H1 (cell line): ENCODE results near the gene INO80C. TPM values are rescaled to one million over a fixed set of nuclear protein-coding genes. Genes with fewer than 3 reads are reported as not detected.

Experiments used
- CTCF ChIA-PET: fragments of 300-600 bp; sonication (Branson Sonifier 250); formaldehyde crosslinking; loops from one replicate; lab custom pipeline; 2021; ENCODE audit not compliant: partially characterized antibody; lab: Charles Lee
- POLR2A ChIA-PET: fragments of 300-600 bp; sonication (Branson Sonifier 250); formaldehyde crosslinking; loops from one replicate; lab custom pipeline; 2021; ENCODE audit warnings: inconsistent platforms; ENCODE audit not compliant: partially characterized antibody; lab: Charles Lee
- DNase-seq, 2 experiments: peaks; one replicate each; pipeline versions ENCODE4 v3.0.0 to v3.0.0-alpha.2; 2010 to 2022; ENCODE audit warnings: low spot score in 2 of 2, low read depth in 1 of 2, mixed read lengths in 1 of 2
- FAIRE-seq: peaks from 2 replicates; lab custom pipeline; 2011; peaks lifted over from hg19 to GRCh38; lab: Jason Lieb, UNC
- H2AFZ ChIP-seq: 2 replicates; pipeline ENCODE4 v1.8.1; 2012; ENCODE audit warnings: low read length, inconsistent platforms
- H2AK5ac ChIP-seq: 2 replicates; pipeline ENCODE4 v1.6.1; 2013; ENCODE audit warnings: low read depth, low read length
- H2BK120ac ChIP-seq: replicated peaks from 2 replicates; pipeline ENCODE3; 2013; ENCODE audit warnings: low read depth, low read length, inconsistent platforms
- H2BK12ac ChIP-seq: 2 replicates; pipeline ENCODE4 v1.6.1; 2013; ENCODE audit warnings: low read depth, low read length
- H2BK15ac ChIP-seq: 2 replicates; pipeline ENCODE4 v1.6.1; 2013; ENCODE audit warnings: low read length
- H2BK20ac ChIP-seq: 2 replicates; pipeline ENCODE4 v1.6.1; 2013; ENCODE audit warnings: low read length
- H2BK5ac ChIP-seq: 2 replicates; pipeline ENCODE4 v1.6.1; 2013; ENCODE audit warnings: low read depth, low read length
- H3K14ac ChIP-seq: 2 replicates; pipeline ENCODE4 v1.6.1; 2013; ENCODE audit warnings: inconsistent platforms; ENCODE audit not compliant: insufficient read length
- H3K18ac ChIP-seq: 2 replicates; pipeline ENCODE4 v1.6.1; 2013; ENCODE audit warnings: low read length; ENCODE audit errors: extremely low read depth
- H3K23ac ChIP-seq: 2 replicates; pipeline ENCODE4 v1.6.1; 2013; ENCODE audit warnings: inconsistent platforms; ENCODE audit not compliant: insufficient read length
- H3K23me2 ChIP-seq: 2 replicates; pipeline ENCODE4 v1.6.1; 2013; ENCODE audit warnings: low read depth, low read length
- H3K27ac ChIP-seq: 2 replicates; pipeline ENCODE4 v1.6.1; 2011; ENCODE audit warnings: low read depth, low read length, inconsistent platforms
- H3K27me3 ChIP-seq, 4 experiments: replicated peaks in 1 of 4; 1 replicate in 1 of 4; 2 replicates in 3 of 4; pipeline versions ENCODE4 v1.6.1 to v1.8.1; 2011 to 2013; ENCODE audit warnings: low read length in 3 of 4, mild to moderate bottlenecking in 3 of 4, inconsistent platforms in 2 of 4, mixed read lengths in 2 of 4, moderate library complexity in 1 of 4; ENCODE audit not compliant: control insufficient read depth in 3 of 4, insufficient read depth in 3 of 4; ENCODE audit errors: extremely low read depth in 1 of 4
- H3K36me3 ChIP-seq, 4 experiments: 2 replicates each; pipeline versions ENCODE4 v1.6.1 to v1.8.1; 2011 to 2013; ENCODE audit warnings: mild to moderate bottlenecking in 4 of 4, low read length in 3 of 4, moderate library complexity in 2 of 4, control low read depth in 1 of 4, inconsistent platforms in 1 of 4; ENCODE audit not compliant: insufficient read depth in 4 of 4, control insufficient read depth in 2 of 4
- H3K4ac ChIP-seq: replicated peaks from 2 replicates; pipeline ENCODE3; 2013; ENCODE audit warnings: low read length, low read depth, mixed read lengths, inconsistent platforms; ENCODE audit not compliant: insufficient read length
- H3K4me1 ChIP-seq, 4 experiments: replicated peaks in 1 of 4; 1 replicate in 1 of 4; 2 replicates in 3 of 4; pipeline versions ENCODE4 v1.6.1 to v1.8.1; 2011 to 2013; ENCODE audit warnings: low read length in 3 of 4, inconsistent platforms in 2 of 4, mixed read lengths in 1 of 4; ENCODE audit not compliant: insufficient read depth in 4 of 4, control insufficient read depth in 3 of 4
- H3K4me2 ChIP-seq, 2 experiments: 2 replicates each; pipeline versions ENCODE4 v1.6.1 to v1.8.1; 2011 to 2013; ENCODE audit warnings: low read depth in 2 of 2, low read length in 2 of 2, control low read depth in 1 of 2, inconsistent platforms in 1 of 2, mild to moderate bottlenecking in 1 of 2; ENCODE audit not compliant: insufficient read depth in 1 of 2
- H3K4me3 ChIP-seq, 4 experiments: fragments of 200-600, 300-600 bp in 1 of 4; sonication (generic), shearing (Covaris generic), sonication (Bioruptor Twin) in 1 of 4; 2 replicates each; pipeline versions ENCODE4 v1.5.1 to v1.8.1; 2011 to 2016; ENCODE audit warnings: low read length in 4 of 4, low read depth in 3 of 4, control low read depth in 2 of 4, inconsistent platforms in 2 of 4, mild to moderate bottlenecking in 2 of 4, mixed read lengths in 1 of 4, moderate library complexity in 1 of 4; ENCODE audit not compliant: insufficient read depth in 2 of 4; ENCODE audit errors: extremely low read depth in 1 of 4
- H3K56ac ChIP-seq: replicated peaks from 2 replicates; pipeline ENCODE3; 2013; ENCODE audit warnings: low read depth, mild to moderate bottlenecking, mixed read lengths, low read length, inconsistent platforms; ENCODE audit not compliant: insufficient read length
- H3K79me1 ChIP-seq: 2 replicates; pipeline ENCODE4 v1.6.1; 2013; ENCODE audit warnings: low read depth, low read length, control low read depth
- H3K79me2 ChIP-seq, 2 experiments: 2 replicates each; pipeline versions ENCODE4 v1.6.1 to v1.8.1; 2012 to 2013; ENCODE audit warnings: low read length in 2 of 2, mild to moderate bottlenecking in 2 of 2, inconsistent platforms in 1 of 2; ENCODE audit not compliant: insufficient read depth in 2 of 2, control insufficient read depth in 1 of 2
- H3K9ac ChIP-seq, 4 experiments: replicated peaks in 1 of 4; 1 replicate in 1 of 4; 2 replicates in 3 of 4; pipeline versions ENCODE4 v1.6.1 to v1.8.1; 2011 to 2013; ENCODE audit warnings: low read depth in 3 of 4, low read length in 3 of 4, control low read depth in 2 of 4, mild to moderate bottlenecking in 2 of 4, moderate library complexity in 2 of 4, inconsistent platforms in 1 of 4; ENCODE audit errors: extremely low read depth in 1 of 4
- H3K9me3 ChIP-seq, 2 experiments: 2 replicates each; pipeline versions ENCODE4 v1.6.1 to v1.8.1; 2012 to 2013; ENCODE audit warnings: mild to moderate bottlenecking in 2 of 2, moderate library complexity in 2 of 2, control low read depth in 1 of 2, inconsistent platforms in 1 of 2, low read depth in 1 of 2, low read length in 1 of 2, mixed read lengths in 1 of 2; ENCODE audit not compliant: insufficient read depth in 2 of 2
- H4K20me1 ChIP-seq, 2 experiments: replicated peaks in 1 of 2; 2 replicates each; pipeline versions ENCODE3 to v1.8.1; 2011 to 2013; ENCODE audit warnings: inconsistent platforms in 2 of 2, low read length in 2 of 2, mild to moderate bottlenecking in 1 of 2; ENCODE audit not compliant: insufficient read depth in 2 of 2, control insufficient read depth in 1 of 2
- H4K5ac ChIP-seq: 2 replicates; pipeline ENCODE4 v1.6.1; 2013; ENCODE audit warnings: low read length, low read depth, mixed read lengths, inconsistent platforms; ENCODE audit not compliant: insufficient read length
- H4K8ac ChIP-seq: 2 replicates; pipeline ENCODE4 v1.8.0; 2013; ENCODE audit warnings: mild to moderate bottlenecking, moderate library complexity, low read length, inconsistent platforms; ENCODE audit not compliant: insufficient read depth; ENCODE audit errors: extremely low read depth
- H4K91ac ChIP-seq: replicated peaks from 2 replicates; pipeline ENCODE3; 2013; ENCODE audit warnings: low read length, mixed read lengths, inconsistent platforms; ENCODE audit not compliant: insufficient read length
- CEBPB ChIP-seq: IDR thresholded peaks from 2 replicates; pipeline ENCODE4 v1.6.1; 2012; ENCODE audit warnings: low read depth, low read length
- CHD1 ChIP-seq: IDR thresholded peaks from 2 replicates; pipeline ENCODE4 v1.6.1; 2012; ENCODE audit warnings: low read depth, low read length, improper control_type of control experiment
- CHD2 ChIP-seq: IDR thresholded peaks from 2 replicates; pipeline ENCODE4 v1.6.1; 2012; ENCODE audit warnings: low read length, improper control_type of control experiment
- CTBP2 ChIP-seq: IDR thresholded peaks from 2 replicates; pipeline ENCODE4 v1.7.0; 2011; ENCODE audit warnings: borderline replicate concordance, mild to moderate bottlenecking, moderate library complexity, mixed read lengths, low read length; ENCODE audit not compliant: insufficient read depth, insufficient read length
- EGR1 ChIP-seq: IDR thresholded peaks from 2 replicates; pipeline ENCODE4 v1.6.1; 2011; ENCODE audit warnings: low read depth, low read length, borderline replicate concordance
- GABPA ChIP-seq: IDR thresholded peaks from 2 replicates; pipeline ENCODE4 v1.6.1; 2011; ENCODE audit warnings: mild to moderate bottlenecking, low read length, moderate library complexity, borderline replicate concordance; ENCODE audit not compliant: insufficient read depth
- NRF1 ChIP-seq: IDR thresholded peaks from 2 replicates; pipeline ENCODE4 v1.6.1; 2011; ENCODE audit warnings: mild to moderate bottlenecking, low read depth, low read length, improper control_type of control experiment
- SAP30 ChIP-seq: fragments of 300-600 bp; sonication (generic); IDR thresholded peaks from 2 replicates; pipeline ENCODE4 v1.7.1; 2012; ENCODE audit warnings: low read length, moderate library complexity, mild to moderate bottlenecking, inconsistent platforms; ENCODE audit not compliant: insufficient read depth, insufficient replicate concordance
- SP2 ChIP-seq: IDR thresholded peaks from 2 replicates; pipeline ENCODE4 v1.6.1; 2012; ENCODE audit warnings: mild to moderate bottlenecking, low read length, inconsistent platforms
- TAF7 ChIP-seq: optimal IDR thresholded peaks from 2 replicates; pipeline ENCODE3; 2011; ENCODE audit warnings: low read depth, mild to moderate bottlenecking, inconsistent platforms, low read length, moderate library complexity, borderline replicate concordance
- WGBS, 2 experiments: shearing (Covaris generic) in 1 of 2; methylation state at CpG; one replicate each; pipeline versions ENCODE4 v1.1.6 to v1.1.7; 2013 to 2015; ENCODE audit warnings: low lambda C conversion rate in 2 of 2, mixed read lengths in 2 of 2, inconsistent platforms in 1 of 2, low coverage in 1 of 2, missing lambda C conversion rate in 1 of 2; ENCODE audit not compliant: insufficient replicate concordance in 2 of 2, insufficient coverage in 1 of 2, insufficient read length in 1 of 2; ENCODE audit errors: extremely low coverage in 1 of 2, missing lambda C conversion rate in 1 of 2; 5-methylcytosine and 5-hydroxymethylcytosine counted together
- polyA plus RNA-seq, 7 experiments: library from polyadenylated mRNA; depleted of rRNA in 3 of 7; stranded (reverse) in 5 of 7; unstranded in 2 of 7; fragments of >200 nt in 5 of 7; fragments of 200-250 nt in 2 of 7; gene quantifications; 1 replicate in 5 of 7; 2 replicates in 1 of 7; 4 replicates in 1 of 7; pipeline versions ENCODE4 v1.2.1 to v1.2.3, GENCODE V29; 2011 to 2013; ENCODE audit warnings: missing spikeins in 2 of 7, mixed read lengths in 2 of 7
- total RNA-seq: library from RNA; stranded (reverse); fragmentation: NEBNext Ultra II Directional; extraction: Animal tissue kit (Norgen Biotek cat#: 25700); gene quantifications from 2 replicates; pipeline ENCODE4 v1.2.1, GENCODE V29; 2021

Gene INO80C
- total and polyA plus RNA-seq, 2 of the 8 experiments (the other 6 are each of a cell fraction or from before 2014, with no cell fraction given) = 30.1 to 48.9 TPM

GRCh38 chr18:35497027-35497369 is 762 bp downstream of the INO80C start:
- H3K79me1 ChIP-seq = peaks cover 8% of the 10 kb centered on the region; the same call in 1 of the 2 replicates
- H4K20me1 ChIP-seq = no peaks in the 10 kb centered on the region
- H3K23me2 ChIP-seq = peaks cover 6% of the 10 kb centered on the region; the same call in 1 of the 2 replicates
- H3K4me3 ChIP-seq = peak overlapping the region; percentile 71 to 87 (median 82)
- POLR2A ChIA-PET = interaction anchor here (1.1 to 1.8 kb wide), 6 partner anchors 10 to 177 kb away, joined by 3 to 7 read pairs (median 4); no protein-coding TSS in a partner anchor
- peaks cover 1 to 18% (median 3%) of the 10 kb centered on the region in 4 experiments; a peak in 5 of 7 replicates for H3K4me1 ChIP-seq
- peak overlapping the region; percentile 16; the same call in 1 of the 2 replicates for H3K27ac ChIP-seq
- no peak for DNase-seq
- H4K5ac ChIP-seq = no peak overlapping the region
- no peak overlapping the region for H4K91ac ChIP-seq
- no peak overlapping the region for H2BK15ac ChIP-seq
- H2AFZ ChIP-seq = peak overlapping the region; percentile 70; the same call in 1 of the 2 replicates
- WGBS, 2 experiments = 12% methylated on average over 5 of the region's 5 CpGs; no CpG with 5 or more reads in 1 of the 2 experiments
- CTCF ChIA-PET = interaction anchor here (1.5 kb wide), 2 partner anchors 24 to 29 kb away, joined by 4 read pairs; no protein-coding TSS in a partner anchor
- no peak overlapping the region for H2BK20ac ChIP-seq
- H3K36me3 ChIP-seq = no peaks in the 10 kb centered on the region
- H2AK5ac ChIP-seq = no peak overlapping the region
- 0 out of 2 replicates have a peak overlapping the region, but pooled peaks have one; percentile 26 for H3K18ac ChIP-seq
- H3K4me2 ChIP-seq = peak overlapping the region; percentile 71 to 93
- no peak overlapping the region for H3K56ac ChIP-seq
- no peak for FAIRE-seq
- no peak overlapping the region for H3K14ac ChIP-seq
- no peak overlapping the region for H3K4ac ChIP-seq
- H2BK120ac ChIP-seq = no peak overlapping the region
- H4K8ac ChIP-seq = no peak overlapping the region
- peak overlapping the region in 2 of 4 experiments; percentile 63 to 79; a peak in 5 of 7 replicates for H3K9ac ChIP-seq
- H3K79me2 ChIP-seq = peaks cover 8 to 53% of the 10 kb centered on the region in 2 experiments; a peak in 3 of 4 replicates
- H2BK12ac ChIP-seq = no peak overlapping the region
- H3K23ac ChIP-seq = no peak overlapping the region
- peak overlapping the region; percentile 79; the same call in 1 of the 2 replicates for H2BK5ac ChIP-seq
- TF ChIP-seq CTBP2 = no peak
- no peak for TF ChIP-seq CEBPB
- no peak for TF ChIP-seq EGR1
- TF ChIP-seq SP2 = no peak
- no peak for TF ChIP-seq CHD1
- no peak for TF ChIP-seq SAP30
- no peak for TF ChIP-seq CHD2
- no peak for TF ChIP-seq GABPA
- no peak for TF ChIP-seq TAF7
- no peak for TF ChIP-seq NRF1
- H3K27me3 ChIP-seq = no peaks in the 10 kb centered on the region
- no peaks in the 10 kb centered on the region for H3K9me3 ChIP-seq
